GM19043 (cell line): ENCODE results near the gene PRKAR1B.

Experiments used
- ATAC-seq: cut with Tn5 transposase; IDR thresholded peaks from one replicate; pipeline ENCODE4 v1.9.1; 2021; ENCODE audit warnings: low read depth; ENCODE audit not compliant: unreplicated experiment

PRKAR1B gene

GRCh38 chr7:504221-505111 lies 222.6 kb downstream of the PRKAR1B start:
- no peak for ATAC-seq

DNA sequence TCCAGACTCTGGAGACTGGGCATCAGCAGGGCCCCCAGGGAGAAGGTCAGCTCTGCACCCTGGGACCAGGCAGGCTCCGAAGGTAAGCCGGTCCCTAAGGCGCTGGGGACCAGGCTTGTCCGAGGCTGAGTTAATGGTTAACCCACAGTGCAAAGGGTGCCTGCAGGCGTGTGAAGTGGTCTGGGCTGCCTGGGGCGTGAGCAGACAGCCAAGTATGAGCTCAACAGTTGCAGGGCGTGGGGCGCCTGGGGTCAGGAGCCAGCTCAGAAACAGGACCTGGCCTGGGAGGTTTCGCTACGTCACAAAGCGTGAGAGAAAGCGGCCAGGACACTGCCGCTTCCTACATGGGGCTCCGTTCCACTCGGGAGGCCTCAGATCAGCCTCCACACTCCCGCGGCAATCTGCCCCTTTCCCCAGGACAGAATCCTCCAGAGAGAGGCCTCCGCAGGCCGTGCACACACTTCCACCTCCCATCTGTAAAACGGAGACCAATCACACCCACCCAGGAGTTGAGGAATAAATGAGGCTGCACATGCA lies 223.4 kb downstream of the PRKAR1B start:
- no peak for ATAC-seq

- ATAC-seq = no peak
Observed at GRCh38 chr7:502296-502695, 224.8 kb downstream of the PRKAR1B start.

DNA sequence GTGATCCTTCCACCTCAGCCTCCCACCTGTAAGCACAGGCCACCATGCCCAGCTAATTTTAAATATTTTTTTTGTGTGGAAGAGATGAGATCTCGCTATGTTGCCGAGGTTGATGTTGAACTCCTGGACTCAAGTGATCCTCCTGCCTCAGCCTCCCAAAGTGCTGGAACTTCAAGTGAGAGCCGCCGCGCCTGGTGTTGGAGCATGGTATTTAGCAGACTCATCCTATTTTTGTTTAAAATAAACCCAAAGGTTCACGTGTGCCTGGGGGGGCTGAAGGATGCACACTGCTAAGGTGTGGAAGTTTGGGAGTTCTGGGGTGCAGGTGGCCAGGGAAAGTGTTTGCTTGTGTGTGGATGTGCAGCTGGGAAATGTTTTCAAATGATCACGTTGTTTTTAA lies 225.6 kb downstream of the PRKAR1B start:
- ATAC-seq = no peak

DNA sequence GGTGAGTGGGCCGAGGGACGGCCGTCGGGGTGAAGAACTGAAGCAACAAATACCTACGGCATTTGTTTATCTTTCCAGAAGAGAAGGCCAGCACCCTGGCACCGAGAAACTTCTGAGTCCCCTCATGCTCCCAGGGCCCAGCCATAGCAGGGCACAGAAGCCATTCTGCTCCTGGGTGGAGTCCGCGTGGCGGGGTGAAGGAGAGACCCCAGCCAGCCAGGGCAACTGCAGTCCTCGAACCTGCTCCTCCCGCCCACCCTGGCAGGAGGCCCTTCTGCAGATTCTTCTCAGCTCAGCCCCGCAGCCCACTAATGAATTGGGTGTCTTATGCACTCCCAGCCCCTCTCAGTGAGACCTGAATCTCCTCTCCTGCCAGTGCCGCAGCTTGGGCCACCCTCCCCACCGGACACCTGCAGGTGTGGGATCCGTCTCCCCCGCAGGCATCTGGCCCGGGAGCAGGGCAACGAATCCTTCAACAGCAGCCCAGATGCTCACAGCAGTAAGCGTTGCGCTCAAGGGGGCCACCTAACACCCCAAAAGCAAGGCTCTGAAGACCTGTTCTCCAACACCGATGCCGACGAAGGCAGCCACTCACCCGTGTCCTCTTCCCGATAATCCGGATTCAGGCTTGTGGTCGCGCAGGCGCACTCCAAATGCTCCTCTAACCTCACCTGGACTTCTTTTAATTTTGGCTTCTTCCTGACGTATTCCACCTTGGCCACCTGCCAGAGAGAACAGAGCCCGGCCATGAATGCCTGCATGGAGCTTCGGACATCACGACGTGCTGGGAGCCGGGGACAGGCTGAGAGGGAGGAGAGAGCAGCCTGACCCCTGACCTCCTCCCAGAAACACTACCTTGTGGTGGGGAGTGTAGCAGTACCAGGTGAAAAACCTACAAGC lies 226.3 kb downstream of the PRKAR1B start:
- ATAC-seq = no peak

DNA sequence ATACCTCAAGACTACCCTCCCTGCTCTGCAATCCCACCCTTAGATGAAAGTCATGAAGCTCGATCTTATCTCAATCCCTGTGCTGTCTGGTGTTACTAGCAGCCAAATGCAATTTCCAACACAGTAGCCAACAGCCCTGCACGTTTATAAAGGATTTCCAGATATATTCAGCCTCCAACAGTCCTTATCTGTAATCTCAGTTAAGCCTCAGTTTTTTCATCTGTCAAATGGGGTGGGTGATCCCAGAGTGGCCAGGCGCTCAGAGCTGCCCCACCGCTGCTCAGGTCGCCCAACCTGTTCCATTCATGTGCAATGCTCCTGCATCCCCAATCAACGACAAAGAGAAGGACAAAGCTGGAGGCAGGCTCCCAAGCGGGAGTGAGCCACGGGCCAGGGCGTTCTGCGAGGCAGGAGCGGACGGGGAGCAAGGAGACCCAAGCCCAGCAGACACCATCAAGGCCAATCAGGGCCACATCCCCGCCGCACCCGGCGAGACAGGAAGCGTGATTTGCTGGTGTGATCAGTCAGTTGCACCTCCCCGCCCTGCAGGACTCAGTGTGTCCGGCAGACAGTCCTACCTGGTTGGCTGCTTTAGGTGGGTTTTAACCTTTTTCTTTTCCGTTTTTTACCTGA lies 227.1 kb downstream of the PRKAR1B start:
- no peak for ATAC-seq
